GM19452 (cell line): ENCODE results near the gene LAMC1.
A peak's percentile ranks its signal among the peaks of the same experiment; 100 is the strongest.

Experiments
- ATAC-seq: cut with Tn5 transposase; IDR thresholded peaks from one replicate; pipeline ENCODE4 v1.9.1; 2021; ENCODE audit not compliant: unreplicated experiment

The LAMC1 gene

DNA sequence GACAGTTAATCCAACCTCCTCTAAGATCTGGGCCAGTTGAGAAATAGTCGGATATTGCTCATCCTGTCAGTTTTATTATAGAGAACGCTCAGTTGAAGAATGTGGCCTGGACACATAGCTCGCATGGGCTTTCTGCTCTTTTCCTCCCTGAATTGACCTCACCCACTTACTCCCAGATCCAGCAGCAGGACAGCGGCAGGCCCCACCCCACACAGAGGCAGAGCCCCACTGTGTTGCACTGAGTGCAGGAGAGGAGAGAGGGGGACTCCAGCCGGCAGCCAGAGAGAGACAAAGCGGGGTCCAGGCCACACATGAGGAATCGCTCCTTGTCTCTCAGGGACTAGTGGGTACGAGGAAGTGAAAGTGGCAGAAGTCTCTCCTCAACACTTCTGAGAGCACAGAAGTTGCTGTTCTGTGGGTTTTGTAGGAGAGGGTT, 78.6 kb downstream of the LAMC1 start:
- no peak for ATAC-seq

- ATAC-seq: no peak
Observed at GRCh38 chr1:183103147-183103546, 79.9 kb downstream of the LAMC1 start.

DNA sequence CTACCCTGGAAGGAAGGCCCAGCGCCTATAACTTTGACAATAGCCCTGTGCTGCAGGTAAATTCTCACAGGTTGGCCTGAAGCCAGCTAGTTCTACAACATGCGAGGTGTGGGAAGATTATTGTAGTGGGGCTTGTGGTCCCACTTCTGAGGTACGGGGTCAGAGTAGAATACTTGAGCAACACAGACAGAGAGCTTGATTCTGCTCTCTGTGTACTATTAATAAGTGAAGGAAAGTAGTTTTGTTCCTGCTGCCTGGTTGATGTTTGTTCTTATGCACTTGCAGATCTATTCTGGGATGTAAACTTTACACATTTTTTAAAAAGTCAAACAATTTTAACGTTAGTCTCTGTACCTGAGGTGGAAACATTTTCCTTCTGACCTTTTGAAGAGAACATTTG, 80.4 kb downstream of the LAMC1 start:
- no peak for ATAC-seq

DNA sequence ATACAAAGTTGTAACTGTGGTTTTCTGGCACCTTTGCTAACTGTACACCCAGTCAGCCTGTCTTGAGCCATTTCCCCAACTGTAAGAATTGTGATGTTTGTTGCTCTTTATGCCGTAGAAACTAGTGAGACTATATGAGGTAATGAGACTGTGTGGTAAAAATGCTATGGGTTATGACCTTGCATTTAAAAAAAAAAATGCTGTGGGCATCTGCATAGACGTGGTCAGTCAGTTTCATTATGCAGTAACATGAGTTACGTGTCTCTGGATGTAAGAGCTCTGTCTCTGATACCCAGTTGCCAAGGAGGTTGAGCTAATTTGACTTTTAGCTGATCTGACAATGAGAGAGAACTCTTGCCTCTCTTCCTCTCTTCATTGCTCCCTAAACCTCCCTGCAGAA, 82.2 kb downstream of the LAMC1 start:
- no peak for ATAC-seq

DNA sequence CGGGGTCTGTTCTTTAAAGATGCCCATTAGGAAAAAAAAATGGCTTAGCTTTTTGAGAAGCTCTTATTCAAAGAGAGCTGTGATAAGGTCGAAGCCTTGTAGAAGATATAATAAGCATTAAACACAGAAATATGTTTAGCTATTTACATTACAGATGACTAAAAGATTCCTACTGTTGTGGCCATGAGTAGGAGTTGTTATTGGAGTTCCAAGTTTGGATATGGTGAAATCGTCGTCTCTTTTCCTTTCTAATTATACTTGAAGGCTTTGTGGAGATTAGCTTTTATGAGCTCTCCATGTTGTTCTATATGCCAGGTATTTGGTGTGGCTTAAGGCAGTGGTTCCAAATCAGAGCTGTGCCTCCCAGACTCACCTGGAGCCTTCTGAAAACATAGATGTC, 82.9 kb downstream of the LAMC1 start:
- no peak for ATAC-seq

GRCh38 chr1:183106746-183107145, 83.5 kb downstream of the LAMC1 start:
- no peak for ATAC-seq

DNA sequence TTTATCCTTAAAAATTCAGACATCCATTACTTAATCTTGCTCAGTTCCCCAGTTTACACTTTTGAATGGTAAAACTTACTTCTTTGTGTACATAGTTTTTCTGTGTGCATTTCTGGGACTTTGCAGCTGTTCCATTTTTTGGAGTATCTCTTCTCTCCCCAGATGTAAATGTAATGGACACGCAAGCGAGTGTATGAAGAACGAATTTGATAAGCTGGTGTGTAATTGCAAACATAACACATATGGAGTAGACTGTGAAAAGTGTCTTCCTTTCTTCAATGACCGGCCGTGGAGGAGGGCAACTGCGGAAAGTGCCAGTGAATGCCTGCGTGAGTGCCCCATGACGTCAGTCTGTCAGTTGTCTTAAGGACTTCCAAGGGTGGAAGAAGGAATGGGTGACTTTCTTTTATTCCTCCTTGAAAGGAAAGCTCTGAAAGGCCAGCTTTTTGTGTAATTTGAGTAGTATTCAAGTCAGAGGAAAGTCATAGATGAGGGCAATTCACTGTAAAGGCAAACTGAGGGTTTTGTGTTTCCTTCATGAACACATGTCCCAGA, 87.2 kb downstream of the LAMC1 start:
- ATAC-seq: no peak

GRCh38 chr1:183114441-183114840, 91.2 kb downstream of the LAMC1 start:
- ATAC-seq: no peak

- no peak for ATAC-seq
Observed at GRCh38 chr1:183116416-183116815, 93.2 kb downstream of the LAMC1 start.

DNA sequence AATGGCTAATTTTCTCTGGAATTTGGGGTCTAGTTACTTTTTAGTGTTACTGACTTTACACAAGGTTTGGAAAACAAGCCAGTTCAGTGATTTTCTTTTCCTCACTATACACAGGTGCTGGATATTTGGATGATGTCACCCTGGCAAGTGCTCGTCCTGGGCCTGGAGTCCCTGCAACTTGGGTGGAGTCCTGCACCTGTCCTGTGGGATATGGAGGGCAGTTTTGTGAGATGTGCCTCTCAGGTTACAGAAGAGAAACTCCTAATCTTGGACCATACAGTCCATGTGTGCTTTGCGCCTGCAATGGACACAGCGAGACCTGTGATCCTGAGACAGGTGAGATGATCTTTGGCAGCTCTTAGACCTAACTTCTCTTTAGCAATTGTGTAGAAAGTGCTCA, 98.4 kb downstream of the LAMC1 start:
- no peak for ATAC-seq

DNA sequence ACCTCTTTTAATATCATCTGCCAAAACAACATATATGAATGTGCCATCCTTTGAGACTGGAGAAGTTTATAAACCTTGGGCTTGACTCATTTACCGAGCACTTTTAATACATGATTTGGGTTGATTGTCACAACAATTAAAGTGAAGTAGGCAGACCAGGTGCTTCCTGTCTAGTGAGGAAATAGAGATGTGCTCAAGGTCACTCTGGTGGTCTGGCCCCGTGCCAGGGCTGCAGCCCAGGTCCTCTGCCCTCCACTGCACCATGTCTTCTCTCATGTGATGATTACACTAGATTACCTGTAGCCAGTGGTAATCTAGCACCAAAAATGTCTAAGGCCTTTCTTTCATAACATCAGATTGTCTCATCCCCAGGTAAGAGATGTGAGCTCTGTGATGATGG, 101.0 kb downstream of the LAMC1 start:
- peak; percentile 60 for ATAC-seq

DNA sequence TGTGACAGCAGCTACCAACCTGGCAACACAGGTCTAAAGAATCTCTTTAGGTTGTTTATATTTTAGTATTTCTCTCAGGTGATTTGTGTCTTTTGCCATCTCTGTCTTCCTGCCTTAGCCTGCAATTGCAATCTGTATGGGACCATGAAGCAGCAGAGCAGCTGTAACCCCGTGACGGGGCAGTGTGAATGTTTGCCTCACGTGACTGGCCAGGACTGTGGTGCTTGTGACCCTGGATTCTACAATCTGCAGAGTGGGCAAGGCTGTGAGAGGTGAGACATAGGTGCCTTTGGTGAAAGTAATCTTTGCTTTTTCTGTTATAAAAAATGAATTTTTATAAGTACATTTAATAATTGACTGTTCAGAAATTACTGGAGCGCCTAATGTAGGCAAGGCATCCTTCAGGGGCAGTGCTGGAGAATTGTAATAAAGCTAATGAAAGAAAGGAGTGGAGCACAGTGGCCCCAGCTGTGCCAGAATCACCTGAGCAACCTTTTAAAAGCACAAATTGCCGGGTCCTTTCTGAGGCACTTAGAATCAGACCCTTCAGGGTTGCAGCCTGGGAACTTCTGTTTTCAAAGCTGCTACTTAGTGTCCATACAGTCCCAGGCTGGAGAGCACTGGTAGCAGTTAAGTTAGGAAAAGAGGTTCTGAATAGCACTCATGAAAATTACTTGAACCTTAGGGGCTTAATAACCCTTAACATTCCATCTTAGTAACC, 102.2 kb downstream of the LAMC1 start:
- no peak for ATAC-seq

- ATAC-seq: no peak
Observed at GRCh38 chr1:183126000-183126366, 102.8 kb downstream of the LAMC1 start.

GRCh38 chr1:183126528-183126927, 103.3 kb downstream of the LAMC1 start:
- ATAC-seq: no peak

DNA sequence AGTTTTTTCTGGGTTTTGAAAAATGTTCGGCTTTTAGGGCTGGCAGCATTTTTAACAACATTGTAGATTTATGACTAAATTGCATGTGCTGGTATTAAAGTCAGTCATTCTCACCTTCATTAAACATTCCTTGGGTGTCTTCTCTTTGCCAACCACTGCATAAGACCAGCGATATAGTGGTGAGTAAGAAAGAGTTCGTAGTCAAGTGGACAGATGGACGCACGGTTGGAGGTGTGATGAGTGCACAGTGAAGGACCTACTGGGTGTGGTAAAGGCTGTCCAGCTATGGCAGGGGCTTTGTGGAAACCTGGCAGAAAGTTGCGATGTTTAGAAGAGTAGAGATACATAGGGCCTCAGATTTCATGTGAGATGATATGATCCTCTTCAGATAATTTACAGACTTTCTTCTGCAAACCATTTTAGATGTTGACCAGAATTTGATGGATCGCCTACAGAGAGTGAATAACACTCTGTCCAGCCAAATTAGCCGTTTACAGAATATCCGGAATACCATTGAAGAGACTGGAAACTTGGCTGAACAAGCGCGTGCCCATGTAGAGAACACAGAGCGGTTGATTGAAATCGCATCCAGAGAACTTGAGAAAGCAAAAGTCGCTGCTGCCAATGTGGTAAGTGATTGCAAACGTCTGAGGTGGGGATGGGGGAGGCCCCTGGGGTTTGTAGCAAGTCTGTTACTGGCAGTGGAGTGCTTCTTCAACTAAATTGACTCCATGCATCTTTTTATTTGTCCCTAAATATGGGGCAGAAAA, 106.9 kb downstream of the LAMC1 start:
- no peak for ATAC-seq

- ATAC-seq: no peak
Observed at GRCh38 chr1:183131166-183131565, 107.9 kb downstream of the LAMC1 start.

DNA sequence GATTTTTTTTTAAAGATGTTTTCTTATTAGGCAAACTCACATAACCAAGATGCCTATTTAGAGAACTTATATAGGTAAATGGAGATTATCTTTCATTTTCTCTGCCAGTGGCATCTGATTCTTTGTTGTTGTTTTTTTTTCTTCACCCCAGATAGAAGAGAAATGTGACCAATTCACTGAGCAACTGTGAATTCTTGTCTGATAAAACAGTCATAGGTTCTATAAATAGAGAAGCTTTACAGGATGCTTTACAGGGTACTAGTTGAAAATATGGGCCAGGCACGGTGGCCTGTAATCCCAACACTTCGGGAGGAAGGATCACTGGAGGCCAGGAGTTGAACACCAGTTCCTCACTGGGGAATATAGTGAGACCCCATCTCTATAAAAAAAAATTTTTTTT, 112.1 kb downstream of the LAMC1 start:
- ATAC-seq: no peak

DNA sequence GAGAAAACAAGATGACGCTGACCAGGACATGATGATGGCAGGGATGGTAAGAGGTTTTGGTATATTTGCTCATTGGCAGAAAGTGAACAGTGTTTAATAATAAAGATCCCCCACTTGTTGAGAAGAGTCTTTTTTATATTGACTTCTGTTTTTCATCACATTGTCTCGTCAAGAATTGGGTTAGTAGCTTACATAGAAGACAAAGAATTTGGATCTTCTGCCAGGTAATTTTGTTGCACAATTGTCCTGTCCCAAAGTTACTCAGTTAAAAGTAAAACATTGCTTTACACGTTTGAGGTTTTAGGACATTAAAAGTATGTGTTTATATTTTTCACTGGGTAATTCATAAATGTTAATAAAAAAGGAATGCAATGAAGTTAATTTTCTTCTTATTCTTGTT, 114.6 kb downstream of the LAMC1 start:
- ATAC-seq: no peak

- ATAC-seq: no peak
Observed at GRCh38 chr1:183138301-183138700, 115.1 kb downstream of the LAMC1 start.

DNA sequence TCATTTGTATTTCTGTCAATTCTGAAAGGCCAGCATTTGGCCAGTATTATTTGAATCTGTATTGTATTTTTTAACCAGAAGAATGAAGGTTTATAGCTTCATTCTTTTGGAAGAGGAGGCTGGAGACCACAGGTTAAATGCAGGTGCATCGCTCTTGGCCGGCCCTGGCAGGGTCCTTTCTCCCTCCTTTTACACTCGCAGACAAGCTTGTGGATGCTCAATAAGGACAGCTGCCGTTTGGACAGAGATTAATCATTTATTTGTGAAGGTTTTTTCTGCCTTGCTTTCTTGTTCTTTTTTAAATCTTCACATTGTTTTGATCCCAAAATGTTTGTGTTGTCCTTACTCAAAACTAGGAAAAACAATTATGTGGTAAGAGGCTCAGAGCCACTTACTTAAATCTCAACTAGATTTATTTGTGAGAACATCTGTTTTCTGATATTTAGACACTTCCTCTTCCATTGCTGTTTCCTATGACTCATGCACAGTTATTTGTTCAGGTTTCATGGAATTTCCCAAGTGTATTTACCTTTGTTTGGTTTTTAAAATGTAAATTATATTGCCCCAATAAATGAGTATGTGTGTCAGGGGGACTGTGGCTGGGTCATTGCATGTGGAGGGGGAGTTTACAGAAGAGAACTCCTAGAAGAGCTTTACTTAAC, 116.2 kb downstream of the LAMC1 start:
- no peak for ATAC-seq

DNA sequence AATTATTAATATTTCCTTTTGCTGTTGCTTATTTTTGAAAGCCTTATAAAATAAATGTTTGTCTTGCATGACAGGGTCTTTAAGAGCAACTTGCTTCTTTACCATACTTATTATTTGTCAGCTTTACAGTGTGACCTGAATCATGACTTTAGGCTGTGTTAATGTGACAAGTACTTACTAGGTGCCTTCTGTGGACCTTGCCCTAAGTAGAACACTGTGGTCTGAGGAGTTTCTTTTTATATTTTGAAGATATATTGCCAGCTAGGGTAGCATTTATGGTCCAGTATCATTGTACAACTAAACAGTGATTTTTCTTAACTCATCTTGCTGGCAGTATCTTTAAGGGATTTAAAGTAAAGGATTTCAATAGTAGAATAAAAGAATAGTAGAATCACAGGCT, 117.4 kb downstream of the LAMC1 start:
- ATAC-seq: no peak

DNA sequence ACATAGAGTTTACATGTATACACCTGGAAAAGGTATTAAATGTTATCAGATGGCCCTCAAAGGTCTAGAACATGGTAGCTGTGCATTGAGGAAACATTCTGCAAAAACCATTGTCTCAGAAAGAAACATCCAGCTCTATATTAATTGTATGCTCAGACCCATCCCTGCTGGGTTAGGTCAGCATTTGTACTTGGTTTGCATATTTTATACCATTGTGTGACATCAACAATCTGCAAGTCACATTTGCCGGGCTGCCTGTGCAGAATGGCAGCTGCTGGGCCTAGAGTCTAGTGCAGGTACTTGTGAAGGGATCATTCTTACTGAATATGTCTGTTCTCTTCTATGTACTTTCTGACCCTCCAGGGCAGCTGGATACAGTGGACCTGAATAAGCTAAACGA, 119.0 kb downstream of the LAMC1 start:
- no peak for ATAC-seq
